HL-60 (cell line): Measurements from ENCODE around the gene EIF2AK3.

Experiments used
- GABPA ChIP-seq: IDR thresholded peaks from 2 replicates; pipeline ENCODE4 v1.6.1; 2012; ENCODE audit warnings: low read depth
- POLR2AphosphoS5 ChIP-seq: IDR thresholded peaks from 2 replicates; pipeline ENCODE4 v1.6.1; 2012; ENCODE audit warnings: low read depth
- SPI1 ChIP-seq: IDR thresholded peaks from 2 replicates; pipeline ENCODE4 v1.6.1; 2012; ENCODE audit warnings: low read depth, mild to moderate bottlenecking, borderline replicate concordance
- TF ChIP-seq, protein P1 (sequence below): IDR thresholded peaks from one replicate; pipeline ENCODE4 v1.5.1; 2011; ENCODE audit warnings: low read length, control low read depth, inconsistent platforms; ENCODE audit not compliant: insufficient read depth
- TF ChIP-seq, protein P2 (sequence below): IDR thresholded peaks from 2 replicates; pipeline ENCODE4 v1.6.1; 2012; ENCODE audit warnings: low read depth; ENCODE audit not compliant: insufficient replicate concordance

DNA sequence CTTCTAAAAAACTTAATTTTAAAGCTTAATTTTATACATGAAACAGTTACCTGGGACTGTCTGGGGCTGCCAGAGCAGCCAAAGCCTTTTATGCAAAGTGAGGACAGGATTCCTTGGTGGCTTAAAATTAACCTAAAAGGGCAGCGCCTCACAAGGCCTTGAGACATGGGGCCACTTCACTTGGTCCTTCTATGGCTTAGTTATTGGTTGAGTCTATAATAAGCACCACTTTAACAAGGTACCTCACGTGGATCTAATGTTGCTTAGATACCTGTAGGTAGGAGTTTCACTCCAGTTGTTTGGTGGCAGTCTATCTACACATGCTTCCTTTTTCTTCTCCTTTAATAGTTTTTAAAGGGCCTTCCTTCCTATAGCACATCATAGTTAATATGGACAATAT, 51.6 kb downstream of the EIF2AK3 start:
- TF ChIP-seq, protein P1, sequence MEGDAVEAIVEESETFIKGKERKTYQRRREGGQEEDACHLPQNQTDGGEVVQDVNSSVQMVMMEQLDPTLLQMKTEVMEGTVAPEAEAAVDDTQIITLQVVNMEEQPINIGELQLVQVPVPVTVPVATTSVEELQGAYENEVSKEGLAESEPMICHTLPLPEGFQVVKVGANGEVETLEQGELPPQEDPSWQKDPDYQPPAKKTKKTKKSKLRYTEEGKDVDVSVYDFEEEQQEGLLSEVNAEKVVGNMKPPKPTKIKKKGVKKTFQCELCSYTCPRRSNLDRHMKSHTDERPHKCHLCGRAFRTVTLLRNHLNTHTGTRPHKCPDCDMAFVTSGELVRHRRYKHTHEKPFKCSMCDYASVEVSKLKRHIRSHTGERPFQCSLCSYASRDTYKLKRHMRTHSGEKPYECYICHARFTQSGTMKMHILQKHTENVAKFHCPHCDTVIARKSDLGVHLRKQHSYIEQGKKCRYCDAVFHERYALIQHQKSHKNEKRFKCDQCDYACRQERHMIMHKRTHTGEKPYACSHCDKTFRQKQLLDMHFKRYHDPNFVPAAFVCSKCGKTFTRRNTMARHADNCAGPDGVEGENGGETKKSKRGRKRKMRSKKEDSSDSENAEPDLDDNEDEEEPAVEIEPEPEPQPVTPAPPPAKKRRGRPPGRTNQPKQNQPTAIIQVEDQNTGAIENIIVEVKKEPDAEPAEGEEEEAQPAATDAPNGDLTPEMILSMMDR, result no peak
- TF ChIP-seq GABPA (no peak), SPI1 (no peak), POLR2AphosphoS5 (no peak)
- TF ChIP-seq, protein P2, sequence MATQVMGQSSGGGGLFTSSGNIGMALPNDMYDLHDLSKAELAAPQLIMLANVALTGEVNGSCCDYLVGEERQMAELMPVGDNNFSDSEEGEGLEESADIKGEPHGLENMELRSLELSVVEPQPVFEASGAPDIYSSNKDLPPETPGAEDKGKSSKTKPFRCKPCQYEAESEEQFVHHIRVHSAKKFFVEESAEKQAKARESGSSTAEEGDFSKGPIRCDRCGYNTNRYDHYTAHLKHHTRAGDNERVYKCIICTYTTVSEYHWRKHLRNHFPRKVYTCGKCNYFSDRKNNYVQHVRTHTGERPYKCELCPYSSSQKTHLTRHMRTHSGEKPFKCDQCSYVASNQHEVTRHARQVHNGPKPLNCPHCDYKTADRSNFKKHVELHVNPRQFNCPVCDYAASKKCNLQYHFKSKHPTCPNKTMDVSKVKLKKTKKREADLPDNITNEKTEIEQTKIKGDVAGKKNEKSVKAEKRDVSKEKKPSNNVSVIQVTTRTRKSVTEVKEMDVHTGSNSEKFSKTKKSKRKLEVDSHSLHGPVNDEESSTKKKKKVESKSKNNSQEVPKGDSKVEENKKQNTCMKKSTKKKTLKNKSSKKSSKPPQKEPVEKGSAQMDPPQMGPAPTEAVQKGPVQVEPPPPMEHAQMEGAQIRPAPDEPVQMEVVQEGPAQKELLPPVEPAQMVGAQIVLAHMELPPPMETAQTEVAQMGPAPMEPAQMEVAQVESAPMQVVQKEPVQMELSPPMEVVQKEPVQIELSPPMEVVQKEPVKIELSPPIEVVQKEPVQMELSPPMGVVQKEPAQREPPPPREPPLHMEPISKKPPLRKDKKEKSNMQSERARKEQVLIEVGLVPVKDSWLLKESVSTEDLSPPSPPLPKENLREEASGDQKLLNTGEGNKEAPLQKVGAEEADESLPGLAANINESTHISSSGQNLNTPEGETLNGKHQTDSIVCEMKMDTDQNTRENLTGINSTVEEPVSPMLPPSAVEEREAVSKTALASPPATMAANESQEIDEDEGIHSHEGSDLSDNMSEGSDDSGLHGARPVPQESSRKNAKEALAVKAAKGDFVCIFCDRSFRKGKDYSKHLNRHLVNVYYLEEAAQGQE, result no peak
